GM12878 (cell line): ENCODE results near the gene ZFPM1.

Source experiments
- NRF1 ChIP-seq: conservative IDR thresholded peaks from 2 replicates; pipeline ENCODE4 v1.6.1; 2011; ENCODE audit warnings: mild to moderate bottlenecking, low read depth, low read length, improper control_type of control experiment
- TF ChIP-seq, protein P1 (sequence below), 3 experiments: IDR thresholded peaks in 2 of 3; conservative IDR thresholded peaks in 1 of 3; 2 replicates each; pipeline ENCODE4 v1.5.1; 2011; ENCODE audit warnings: low read depth in 3 of 3, low read length in 3 of 3, mild to moderate bottlenecking in 3 of 3, control low read depth in 2 of 3, moderate library complexity in 2 of 3, inconsistent platforms in 1 of 3, mixed read lengths in 1 of 3; ENCODE audit not compliant: control insufficient read depth in 2 of 3, insufficient read depth in 1 of 3; ENCODE audit errors: extremely low read depth in 1 of 3

DNA sequence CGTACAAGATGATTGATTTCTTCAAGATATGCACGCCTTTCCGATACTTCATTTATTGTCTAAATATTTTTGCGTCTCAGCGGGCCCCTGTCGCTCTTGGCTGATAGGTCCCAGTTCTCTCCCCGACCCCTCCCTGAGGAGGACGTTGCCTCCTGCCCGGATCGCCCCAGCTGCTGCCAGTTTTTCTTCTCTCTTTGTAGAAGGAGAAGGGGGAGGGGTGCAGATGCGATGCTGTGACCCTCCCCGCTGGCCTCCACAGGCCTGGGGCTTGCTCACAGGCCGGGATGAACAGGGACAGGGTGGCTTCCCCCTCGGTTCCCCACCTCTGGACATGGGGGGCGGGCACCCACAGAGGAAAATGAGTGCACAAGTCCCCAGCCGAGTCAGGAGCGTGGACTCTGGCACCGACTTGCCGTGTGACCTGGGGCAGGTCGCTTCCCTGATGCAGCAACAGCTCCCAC lies 63.6 kb downstream of the ZFPM1 start:
- TF ChIP-seq, protein P1, sequence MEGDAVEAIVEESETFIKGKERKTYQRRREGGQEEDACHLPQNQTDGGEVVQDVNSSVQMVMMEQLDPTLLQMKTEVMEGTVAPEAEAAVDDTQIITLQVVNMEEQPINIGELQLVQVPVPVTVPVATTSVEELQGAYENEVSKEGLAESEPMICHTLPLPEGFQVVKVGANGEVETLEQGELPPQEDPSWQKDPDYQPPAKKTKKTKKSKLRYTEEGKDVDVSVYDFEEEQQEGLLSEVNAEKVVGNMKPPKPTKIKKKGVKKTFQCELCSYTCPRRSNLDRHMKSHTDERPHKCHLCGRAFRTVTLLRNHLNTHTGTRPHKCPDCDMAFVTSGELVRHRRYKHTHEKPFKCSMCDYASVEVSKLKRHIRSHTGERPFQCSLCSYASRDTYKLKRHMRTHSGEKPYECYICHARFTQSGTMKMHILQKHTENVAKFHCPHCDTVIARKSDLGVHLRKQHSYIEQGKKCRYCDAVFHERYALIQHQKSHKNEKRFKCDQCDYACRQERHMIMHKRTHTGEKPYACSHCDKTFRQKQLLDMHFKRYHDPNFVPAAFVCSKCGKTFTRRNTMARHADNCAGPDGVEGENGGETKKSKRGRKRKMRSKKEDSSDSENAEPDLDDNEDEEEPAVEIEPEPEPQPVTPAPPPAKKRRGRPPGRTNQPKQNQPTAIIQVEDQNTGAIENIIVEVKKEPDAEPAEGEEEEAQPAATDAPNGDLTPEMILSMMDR (IDR thresholded peaks at IDR 0.05 in 2 of 3, conservative IDR thresholded peaks at IDR 0.05 in 1 of 3; ENCODE audit: control insufficient read depth in 2 of 3, extremely low read depth in 1 of 3, insufficient read depth in 1 of 3, low read depth in 3 of 3, low read length in 3 of 3) = no peak
- TF ChIP-seq NRF1 = no peak
